ENCODE data around the gene IFT172.

The IFT172 gene

GRCh38 chr2:27420996-27421395 is 68.5 kb downstream of the IFT172 start:
- no peak overlapping the region for H3K27ac ChIP-seq (ENCODE audit: low read length)
- no peak overlapping the region for H3K4me3 ChIP-seq (ENCODE audit: low read depth in 1 of 2, low read length in 2 of 2)
- H3K27me3 ChIP-seq (ENCODE audit: low read depth, low read length): no peaks in the 10 kb centered on the region
- H3K4me1 ChIP-seq (ENCODE audit: control insufficient read depth in 1 of 2, insufficient read depth in 2 of 2, low read length in 2 of 2): no peaks in the 10 kb centered on the region
- H3K36me3 ChIP-seq (ENCODE audit: control insufficient read depth in 1 of 2, insufficient read depth in 2 of 2, low read length in 2 of 2): no peaks in the 10 kb centered on the region
- no peaks in the 10 kb centered on the region for H3K9me3 ChIP-seq (ENCODE audit: control insufficient read depth in 1 of 2, low read length in 2 of 2)

GRCh38 chr2:27416151-27416550 is 73.4 kb downstream of the IFT172 start:
- no peak overlapping the region for H3K4me3 ChIP-seq (ENCODE audit: low read depth in 1 of 2, low read length in 2 of 2)
- no peaks in the 10 kb centered on the region for H3K36me3 ChIP-seq (ENCODE audit: control insufficient read depth in 1 of 2, insufficient read depth in 2 of 2, low read length in 2 of 2)
- no peak overlapping the region for H3K27ac ChIP-seq (ENCODE audit: low read length)
- H3K9me3 ChIP-seq (ENCODE audit: control insufficient read depth in 1 of 2, low read length in 2 of 2): no peaks in the 10 kb centered on the region
- no peaks in the 10 kb centered on the region for H3K4me1 ChIP-seq (ENCODE audit: control insufficient read depth in 1 of 2, insufficient read depth in 2 of 2, low read length in 2 of 2)
- H3K27me3 ChIP-seq (ENCODE audit: low read depth, low read length): no peaks in the 10 kb centered on the region

- no peaks in the 10 kb centered on the region for H3K9me3 ChIP-seq (ENCODE audit: control insufficient read depth in 1 of 2, low read length in 2 of 2)
- H3K4me1 ChIP-seq (ENCODE audit: control insufficient read depth in 1 of 2, insufficient read depth in 2 of 2, low read length in 2 of 2): peaks cover 4 to 10% of the 10 kb centered on the region in 2 donors
- no peak overlapping the region for H3K27ac ChIP-seq (ENCODE audit: low read length)
- H3K36me3 ChIP-seq (ENCODE audit: control insufficient read depth in 1 of 2, insufficient read depth in 2 of 2, low read length in 2 of 2): no peaks in the 10 kb centered on the region
- no peak overlapping the region for H3K4me3 ChIP-seq (ENCODE audit: low read depth in 1 of 2, low read length in 2 of 2)
- no peaks in the 10 kb centered on the region for H3K27me3 ChIP-seq (ENCODE audit: low read depth, low read length)
These were observed 77.0 kb downstream of the IFT172 start for GRCh38 chr2:27412419-27413152.

GRCh38 chr2:27409321-27410073 is 80.0 kb downstream of the IFT172 start, which contains the start of gene PPM1G:
TSS of gene PPM1G (minus strand) at chr2:27409591. CDS start at chr2:27409422, 169 bp downstream.
- Histone ChIP-seq H3K4me1 (ENCODE audit: control insufficient read depth in 1 of 2, insufficient read depth in 2 of 2, low read length in 2 of 2) (peaks cover 7 to 13% of the 10 kb centered on the region in 2 donors), H3K9me3 (ENCODE audit: control insufficient read depth in 1 of 2, low read length in 2 of 2) (no peaks in the 10 kb centered on the region), H3K27me3 (ENCODE audit: low read depth, low read length) (no peaks in the 10 kb centered on the region), H3K4me3 (ENCODE audit: low read depth in 1 of 2, low read length in 2 of 2) (peak within 1 kb of the TSS; percentile 87 to 99), H3K36me3 (ENCODE audit: control insufficient read depth in 1 of 2, insufficient read depth in 2 of 2, low read length in 2 of 2) (peaks cover 0 to 4% of the 10 kb centered on the region in 2 donors), H3K27ac (ENCODE audit: low read length) (peak within 1 kb of the TSS; percentile 89)

DNA sequence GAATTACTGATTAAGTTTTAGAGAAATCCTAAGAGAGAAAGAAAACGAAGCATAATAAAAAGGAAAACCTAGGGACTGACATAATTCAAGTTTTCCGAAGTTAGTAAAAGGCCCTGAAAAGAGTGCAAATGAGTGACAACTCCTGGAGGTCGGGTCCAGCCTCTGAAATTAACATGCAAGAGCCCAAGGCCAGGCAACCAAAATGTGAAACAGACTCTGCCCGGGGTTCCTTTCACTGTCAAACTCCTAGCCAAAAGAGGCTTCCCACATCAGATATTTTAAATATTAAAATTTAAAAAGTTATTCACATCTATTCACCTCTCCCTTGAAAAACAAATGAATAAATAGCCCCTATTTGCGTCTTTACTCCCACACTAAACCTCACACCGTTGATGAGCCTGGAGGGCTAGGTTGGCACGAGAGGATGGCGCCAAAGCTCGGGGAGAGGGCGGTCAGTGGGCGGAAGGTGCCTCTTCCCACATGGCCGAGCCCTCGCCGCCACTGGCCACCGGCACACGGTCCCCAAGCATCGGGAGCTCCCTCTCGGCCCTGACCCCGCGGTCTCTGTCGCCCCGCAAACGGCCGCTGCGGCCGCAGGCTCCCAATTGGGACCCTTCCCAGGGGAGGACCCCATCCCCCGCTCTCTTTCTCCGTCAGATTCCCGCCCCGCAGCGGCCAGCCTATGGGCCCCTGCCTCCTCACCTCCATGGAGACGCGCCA is 80.8 kb downstream of the IFT172 start:
- Histone ChIP-seq H3K36me3 (ENCODE audit: control insufficient read depth in 1 of 2, insufficient read depth in 2 of 2, low read length in 2 of 2) (peaks cover 0 to 4% of the 10 kb centered on the region in 2 donors), H3K27me3 (ENCODE audit: low read depth, low read length) (no peaks in the 10 kb centered on the region), H3K4me1 (ENCODE audit: control insufficient read depth in 1 of 2, insufficient read depth in 2 of 2, low read length in 2 of 2) (peaks cover 7 to 13% of the 10 kb centered on the region in 2 donors), H3K4me3 (ENCODE audit: low read depth in 1 of 2, low read length in 2 of 2) (peak overlapping the region; percentile 87 to 99), H3K9me3 (ENCODE audit: control insufficient read depth in 1 of 2, low read length in 2 of 2) (no peaks in the 10 kb centered on the region), H3K27ac (ENCODE audit: low read length) (peak overlapping the region; percentile 56)

DNA sequence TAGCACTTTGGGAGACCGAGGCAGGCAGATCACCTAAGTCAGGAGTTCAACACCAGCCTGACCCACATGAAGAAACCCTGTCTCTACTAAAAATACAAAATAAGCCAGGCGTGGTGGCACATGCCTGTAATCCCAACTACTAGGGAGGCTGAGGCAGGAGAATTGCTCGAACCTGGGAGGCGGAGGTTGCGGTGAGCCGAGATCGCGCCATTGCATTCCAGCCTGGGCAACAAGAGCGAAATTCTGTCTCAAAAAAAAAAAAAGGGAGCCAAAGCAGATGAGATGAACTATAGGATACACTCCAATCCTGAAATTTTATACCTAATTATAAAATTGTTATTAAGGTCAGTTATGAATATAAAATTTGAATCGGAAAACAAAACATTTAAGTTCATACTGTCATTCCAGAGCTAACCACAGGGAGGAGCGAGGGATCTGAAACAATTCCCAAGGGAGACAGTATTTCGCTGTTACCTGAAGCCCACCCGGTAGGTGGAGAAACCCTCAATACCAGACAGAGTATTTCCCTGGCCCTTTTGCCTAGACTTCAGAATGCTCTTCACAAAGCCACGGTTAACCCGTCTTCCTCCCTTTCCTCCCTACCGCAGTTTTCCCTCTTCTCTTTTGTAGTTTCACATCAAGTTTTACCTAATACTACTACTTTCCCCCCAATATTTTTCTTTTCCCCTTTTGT is 81.6 kb downstream of the IFT172 start:
- H3K9me3 ChIP-seq (ENCODE audit: control insufficient read depth in 1 of 2, low read length in 2 of 2): no peaks in the 10 kb centered on the region
- peaks cover 0 to 4% of the 10 kb centered on the region in 2 donors for H3K36me3 ChIP-seq (ENCODE audit: control insufficient read depth in 1 of 2, insufficient read depth in 2 of 2, low read length in 2 of 2)
- H3K4me3 ChIP-seq (ENCODE audit: low read depth in 1 of 2, low read length in 2 of 2): peak overlapping the region; percentile 87 to 99
- no peak overlapping the region for H3K27ac ChIP-seq (ENCODE audit: low read length)
- no peaks in the 10 kb centered on the region for H3K27me3 ChIP-seq (ENCODE audit: low read depth, low read length)
- H3K4me1 ChIP-seq (ENCODE audit: control insufficient read depth in 1 of 2, insufficient read depth in 2 of 2, low read length in 2 of 2): peaks cover 7 to 13% of the 10 kb centered on the region in 2 donors

- H3K27ac ChIP-seq (ENCODE audit: low read length): no peak overlapping the region
- H3K4me3 ChIP-seq (ENCODE audit: low read depth in 1 of 2, low read length in 2 of 2): no peak overlapping the region
- no peaks in the 10 kb centered on the region for H3K4me1 ChIP-seq (ENCODE audit: control insufficient read depth in 1 of 2, insufficient read depth in 2 of 2, low read length in 2 of 2)
- H3K9me3 ChIP-seq (ENCODE audit: control insufficient read depth in 1 of 2, low read length in 2 of 2): no peaks in the 10 kb centered on the region
- H3K27me3 ChIP-seq (ENCODE audit: low read depth, low read length): no peaks in the 10 kb centered on the region
- H3K36me3 ChIP-seq (ENCODE audit: control insufficient read depth in 1 of 2, insufficient read depth in 2 of 2, low read length in 2 of 2): peaks cover 0 to 4% of the 10 kb centered on the region in 2 donors
These were observed 89.0 kb downstream of the IFT172 start for GRCh38 chr2:27400348-27401135.

GRCh38 chr2:27398962-27399361 is 90.6 kb downstream of the IFT172 start:
- Histone ChIP-seq H3K9me3 (ENCODE audit: control insufficient read depth in 1 of 2, low read length in 2 of 2) (no peaks in the 10 kb centered on the region), H3K4me3 (ENCODE audit: low read depth in 1 of 2, low read length in 2 of 2) (no peak overlapping the region)

More at GRCh38 chr2:27398962-27399361, 90.6 kb downstream of the IFT172 start:
- Histone ChIP-seq H3K36me3 (ENCODE audit: control insufficient read depth in 1 of 2, insufficient read depth in 2 of 2, low read length in 2 of 2) (no peaks in the 10 kb centered on the region), H3K4me1 (ENCODE audit: control insufficient read depth in 1 of 2, insufficient read depth in 2 of 2, low read length in 2 of 2) (no peaks in the 10 kb centered on the region), H3K27ac (ENCODE audit: low read length) (no peak overlapping the region), H3K27me3 (ENCODE audit: low read depth, low read length) (no peaks in the 10 kb centered on the region)
